ENCODE measurements around the gene EZR. TPM values are rescaled to one million over a fixed set of nuclear protein-coding genes. Genes with fewer than 3 reads are reported as not detected.

Gene EZR
- total RNA-seq, result 10 to 100 TPM; 26.8 to 55.2 TPM

- Histone ChIP-seq H3K27me3 (replicated peaks; ENCODE audit: insufficient read depth) (no peaks in the 10 kb centered on the region), H3K27ac (peak within 1 kb of the TSS; percentile 89 to 91), H3K4me1 (ENCODE audit: control insufficient read depth in 1 of 2, low read depth in 2 of 2) (peaks cover 11 to 36% of the 10 kb centered on the region in 2 donors), H3K9me3 (no peaks in the 10 kb centered on the region), H3K4me3 (peak within 1 kb of the TSS; percentile 86), H3K36me3 (no peaks in the 10 kb centered on the region)
- DNase-seq (ENCODE audit: low spot score), result no peak
- peak; percentile 56 for ATAC-seq (ENCODE audit: insufficient number of reproducible peaks, low FRiP score, low read depth)
- TF ChIP-seq CTCF (IDR thresholded peaks at IDR 0.05), result peak; percentile 16
Measured at GRCh38 chr6:158819213-158819976, at the start of gene EZR. TSS of gene EZR (minus strand) at chr6:158819368. CDS start at chr6:158818093, 1,275 bp downstream.

- no peak for TF ChIP-seq CTCF (IDR thresholded peaks at IDR 0.05)
- Histone ChIP-seq H3K27ac (no peak overlapping the region), H3K4me3 (no peak overlapping the region), H3K4me1 (ENCODE audit: control insufficient read depth in 1 of 2, low read depth in 2 of 2) (peaks cover 0 to 8% of the 10 kb centered on the region in 2 donors), H3K27me3 (replicated peaks; ENCODE audit: insufficient read depth) (no peaks in the 10 kb centered on the region), H3K36me3 (no peaks in the 10 kb centered on the region), H3K9me3 (no peaks in the 10 kb centered on the region)
- ATAC-seq (ENCODE audit: insufficient number of reproducible peaks, low FRiP score, low read depth) (no peak), DNase-seq (ENCODE audit: low spot score) (no peak)
Measured at GRCh38 chr6:158868122-158868480, 48.9 kb upstream of the EZR start.

- no peak for TF ChIP-seq CTCF (IDR thresholded peaks at IDR 0.05)
- no peak overlapping the region for H3K27ac ChIP-seq
- H3K4me1 ChIP-seq (ENCODE audit: control insufficient read depth in 1 of 2, low read depth in 2 of 2), result peaks cover 0 to 8% of the 10 kb centered on the region in 2 donors
- H3K27me3 ChIP-seq (replicated peaks; ENCODE audit: insufficient read depth), result no peaks in the 10 kb centered on the region
- H3K9me3 ChIP-seq, result no peaks in the 10 kb centered on the region
- H3K4me3 ChIP-seq, result no peak overlapping the region
- no peak for ATAC-seq (ENCODE audit: insufficient number of reproducible peaks, low FRiP score, low read depth)
- DNase-seq (ENCODE audit: low spot score), result no peak
- no peaks in the 10 kb centered on the region for H3K36me3 ChIP-seq
Measured at GRCh38 chr6:158867381-158868121, 48.4 kb upstream of the EZR start.

GRCh38 chr6:158865769-158866168 is 46.6 kb upstream of the EZR start:
- H3K27me3 ChIP-seq (replicated peaks; ENCODE audit: insufficient read depth), result no peaks in the 10 kb centered on the region
- no peaks in the 10 kb centered on the region for H3K36me3 ChIP-seq
- TF ChIP-seq CTCF (IDR thresholded peaks at IDR 0.05), result no peak
- H3K27ac ChIP-seq, result no peak overlapping the region
- H3K4me3 ChIP-seq, result no peak overlapping the region
- peaks cover 0 to 8% of the 10 kb centered on the region in 2 donors for H3K4me1 ChIP-seq (ENCODE audit: control insufficient read depth in 1 of 2, low read depth in 2 of 2)
- DNase-seq (ENCODE audit: low spot score) (no peak), ATAC-seq (ENCODE audit: insufficient number of reproducible peaks, low FRiP score, low read depth) (no peak)
- H3K9me3 ChIP-seq, result no peaks in the 10 kb centered on the region

- H3K4me3 ChIP-seq, result no peak overlapping the region
- ATAC-seq (ENCODE audit: insufficient number of reproducible peaks, low FRiP score, low read depth) (no peak), DNase-seq (ENCODE audit: low spot score) (no peak)
- H3K4me1 ChIP-seq (ENCODE audit: control insufficient read depth in 1 of 2, low read depth in 2 of 2), result no peaks in the 10 kb centered on the region
- no peaks in the 10 kb centered on the region for H3K36me3 ChIP-seq
- H3K27me3 ChIP-seq (replicated peaks; ENCODE audit: insufficient read depth), result no peaks in the 10 kb centered on the region
- no peak overlapping the region for H3K27ac ChIP-seq
- no peaks in the 10 kb centered on the region for H3K9me3 ChIP-seq
- TF ChIP-seq CTCF (IDR thresholded peaks at IDR 0.05), result no peak
Measured at GRCh38 chr6:158863646-158864045, 44.5 kb upstream of the EZR start.
